Colonic mucosa (tissue), 4 donors: ENCODE data around the gene AKT1S1. TPM values are rescaled to one million over a fixed set of nuclear protein-coding genes. Genes with fewer than 3 reads are reported as not detected.

Experiments used
- DNase-seq: peaks from one replicate; pipeline ENCODE4 v3.0.0-alpha.2; 2020
- H3K27ac ChIP-seq: fragments of 200-600 bp; one replicate; pipeline ENCODE4 v1.8.0; 2021
- H3K27me3 ChIP-seq: fragments of 200-600 bp; one replicate; pipeline ENCODE4 v1.8.0; 2021
- H3K36me3 ChIP-seq: fragments of 200-600 bp; one replicate; pipeline ENCODE4 v1.8.0; 2021
- H3K4me1 ChIP-seq: fragments of 200-600 bp; one replicate; pipeline ENCODE4 v1.8.0; 2021; ENCODE audit warnings: mild to moderate bottlenecking
- H3K4me3 ChIP-seq: fragments of 200-600 bp; one replicate; pipeline ENCODE4 v1.8.0; 2021
- H3K9ac ChIP-seq, 2 donors: one replicate each; pipeline ENCODE4 v1.7.0; 2013; ENCODE audit warnings: control low read depth in 2 of 2, low read depth in 2 of 2, low read length in 2 of 2
- H3K9me3 ChIP-seq: fragments of 200-600 bp; one replicate; pipeline ENCODE4 v1.8.0; 2021
- CTCF ChIP-seq: fragments of 200-600 bp; IDR thresholded peaks from one replicate; pipeline ENCODE4 v1.8.0; 2022; ENCODE audit warnings: antibody characterized with exemption, mild to moderate bottlenecking
- intact Hi-C: fragments of 100-400 bp; cut with DNase I; formaldehyde crosslinking; loops from one replicate; pipeline ENCODE4 v1.14.1; 2022
- total RNA-seq, 2 donors: library from RNA; stranded (reverse); fragmentation: NEBNext Ultra II Directional in 1 of 2; extraction: Animal tissue kit (Norgen Biotek cat#: 25700) in 1 of 2; gene quantifications; one replicate each; pipeline ENCODE4 v1.2.1, GENCODE V29; 2021
- donor health status: healthy.
- donor health status: DM: no; HTN: no; CAD: no.
- donor health status: DM: no; HTN: no; CAD: no.

The AKT1S1 gene
- total RNA-seq, 2 donors from 2014 or later, result 32.7 to 74.9 TPM

GRCh38 chr19:49870309-49870901 is 6.8 kb downstream of the AKT1S1 start:
- intact Hi-C loops, result no loop called here
- DNase-seq, result no peak
- H3K27ac ChIP-seq, result peak overlapping the region; percentile 91
- H3K36me3 ChIP-seq, result no peaks in the 10 kb centered on the region
- H3K27me3 ChIP-seq, result no peaks in the 10 kb centered on the region
- peak overlapping the region; percentile 55 for H3K4me3 ChIP-seq
- no peaks in the 10 kb centered on the region for H3K9me3 ChIP-seq
- peaks cover 17% of the 10 kb centered on the region for H3K4me1 ChIP-seq
- TF ChIP-seq CTCF, result no peak
- peak overlapping the region; percentile 71 to 90 for H3K9ac ChIP-seq

- H3K27ac ChIP-seq, result peak overlapping the region; percentile 91
- no peaks in the 10 kb centered on the region for H3K9me3 ChIP-seq
- H3K27me3 ChIP-seq, result no peaks in the 10 kb centered on the region
- H3K4me3 ChIP-seq, result peak overlapping the region; percentile 55
- peak; percentile 97 for DNase-seq
- no peak for TF ChIP-seq CTCF
- H3K36me3 ChIP-seq, result no peaks in the 10 kb centered on the region
- H3K9ac ChIP-seq, result peak overlapping the region; percentile 71 to 90
- intact Hi-C loops, result loop anchor here (10.0 kb wide), 1 partner anchor 55 kb away; the partner anchor contains the start of genes FUZ and MED25
- peaks cover 22% of the 10 kb centered on the region for H3K4me1 ChIP-seq
Observed at GRCh38 chr19:49869484-49870308, 7.5 kb downstream of the AKT1S1 start.

GRCh38 chr19:49869009-49869483 is 8.1 kb downstream of the AKT1S1 start:
- peak overlapping the region; percentile 30 to 31 for H3K9ac ChIP-seq
- peaks cover 22% of the 10 kb centered on the region for H3K4me1 ChIP-seq

GRCh38 chr19:49866933-49867782 is 10.0 kb downstream of the AKT1S1 start, which contains the start of gene PNKP:
Gene PNKP (minus strand): TSS chr19:49867576. CDS start chr19:49867204, 372 bp downstream.
- no peaks in the 10 kb centered on the region for H3K9me3 ChIP-seq
- H3K4me1 ChIP-seq, result peaks cover 22% of the 10 kb centered on the region
- H3K4me3 ChIP-seq, result peak within 1 kb of the TSS; percentile 68
- intact Hi-C loops, result loop anchor here (10.0 kb wide), 1 partner anchor 52 kb away; the partner anchor contains the start of genes FUZ and MED25
- peak; percentile 91 for DNase-seq
- no peaks in the 10 kb centered on the region for H3K36me3 ChIP-seq
- H3K27ac ChIP-seq, result peak within 1 kb of the TSS; percentile 91
- no peak for TF ChIP-seq CTCF
- no peaks in the 10 kb centered on the region for H3K27me3 ChIP-seq
- peak within 1 kb of the TSS; percentile 89 to 90 for H3K9ac ChIP-seq

More at GRCh38 chr19:49869009-49869483, 8.1 kb downstream of the AKT1S1 start:
- Histone ChIP-seq H3K27me3 (no peaks in the 10 kb centered on the region), H3K9me3 (no peaks in the 10 kb centered on the region), H3K4me3 (peak overlapping the region; percentile 22), H3K27ac (peak overlapping the region; percentile 91), H3K36me3 (no peaks in the 10 kb centered on the region)
- no peak for TF ChIP-seq CTCF
- intact Hi-C loops, result loop anchor here (10.0 kb wide), 1 partner anchor 54 kb away; the partner anchor contains the start of genes FUZ and MED25
- no peak for DNase-seq

GRCh38 chr19:49864890-49865289 is 12.3 kb downstream of the AKT1S1 start:
- no peaks in the 10 kb centered on the region for H3K36me3 ChIP-seq
- no peak overlapping the region for H3K27ac ChIP-seq
- H3K9me3 ChIP-seq, result no peaks in the 10 kb centered on the region
- peaks cover 15% of the 10 kb centered on the region for H3K4me1 ChIP-seq
- H3K27me3 ChIP-seq, result no peaks in the 10 kb centered on the region
- no peak overlapping the region for H3K4me3 ChIP-seq
- no peak overlapping the region for H3K9ac ChIP-seq
- no peak for TF ChIP-seq CTCF
- no peak for DNase-seq
- intact Hi-C loops, result loop anchor here (10.0 kb wide), 1 partner anchor 50 kb away; the partner anchor contains the start of genes FUZ and MED25
